ENCODE measurements around the gene TRAF4.

The TRAF4 gene

DNA sequence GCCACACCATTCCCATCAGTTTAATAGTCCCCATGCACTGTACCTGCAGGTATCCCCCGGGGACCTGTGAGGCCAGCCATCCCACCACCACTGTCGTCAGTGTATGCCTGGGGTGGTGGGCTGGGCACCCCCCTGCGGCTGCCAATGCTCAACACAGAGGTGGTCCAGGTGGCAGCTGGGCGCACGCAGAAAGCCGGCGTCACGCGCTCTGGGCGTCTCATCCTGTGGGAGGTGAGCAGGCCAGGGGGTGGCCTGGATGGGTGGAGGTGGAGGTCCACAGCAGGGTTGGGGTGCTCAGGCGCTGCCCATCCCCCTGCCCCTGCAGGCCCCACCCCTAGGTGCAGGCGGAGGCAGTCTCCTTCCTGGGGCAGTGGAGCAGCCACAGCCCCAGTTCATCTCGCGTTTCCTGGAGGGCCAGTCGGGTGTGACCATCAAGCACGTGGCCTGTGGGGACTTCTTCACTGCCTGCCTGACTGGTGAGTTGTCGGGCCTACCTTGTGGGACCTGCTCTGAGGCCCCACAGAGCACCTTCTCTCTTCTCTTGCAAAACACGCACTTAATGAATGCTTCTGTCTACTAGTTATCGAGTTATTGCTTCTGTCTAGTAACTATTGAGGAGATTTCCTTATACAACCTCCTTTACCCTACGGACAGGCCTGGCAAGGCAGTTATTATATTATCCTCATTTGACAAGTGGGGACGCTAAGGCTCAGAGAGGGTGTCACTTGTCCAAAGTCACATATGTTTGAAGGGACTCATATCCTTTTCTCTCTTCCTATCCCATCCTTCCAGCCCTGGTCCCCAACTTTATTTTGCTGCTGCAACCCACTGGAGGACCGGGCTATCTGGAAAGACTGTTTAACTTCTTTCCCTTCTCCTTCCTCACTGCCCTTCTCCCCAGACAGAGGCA, 5.8 kb upstream of the TRAF4 start:
- no peak for TF ChIP-seq EZH2 (IDR thresholded peaks at IDR 0.05; ENCODE audit: borderline replicate concordance, low read depth, low read length, severe bottlenecking)
- TF ChIP-seq, protein P1, sequence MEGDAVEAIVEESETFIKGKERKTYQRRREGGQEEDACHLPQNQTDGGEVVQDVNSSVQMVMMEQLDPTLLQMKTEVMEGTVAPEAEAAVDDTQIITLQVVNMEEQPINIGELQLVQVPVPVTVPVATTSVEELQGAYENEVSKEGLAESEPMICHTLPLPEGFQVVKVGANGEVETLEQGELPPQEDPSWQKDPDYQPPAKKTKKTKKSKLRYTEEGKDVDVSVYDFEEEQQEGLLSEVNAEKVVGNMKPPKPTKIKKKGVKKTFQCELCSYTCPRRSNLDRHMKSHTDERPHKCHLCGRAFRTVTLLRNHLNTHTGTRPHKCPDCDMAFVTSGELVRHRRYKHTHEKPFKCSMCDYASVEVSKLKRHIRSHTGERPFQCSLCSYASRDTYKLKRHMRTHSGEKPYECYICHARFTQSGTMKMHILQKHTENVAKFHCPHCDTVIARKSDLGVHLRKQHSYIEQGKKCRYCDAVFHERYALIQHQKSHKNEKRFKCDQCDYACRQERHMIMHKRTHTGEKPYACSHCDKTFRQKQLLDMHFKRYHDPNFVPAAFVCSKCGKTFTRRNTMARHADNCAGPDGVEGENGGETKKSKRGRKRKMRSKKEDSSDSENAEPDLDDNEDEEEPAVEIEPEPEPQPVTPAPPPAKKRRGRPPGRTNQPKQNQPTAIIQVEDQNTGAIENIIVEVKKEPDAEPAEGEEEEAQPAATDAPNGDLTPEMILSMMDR (IDR thresholded peaks at IDR 0.05; ENCODE audit: borderline replicate concordance, extremely low read depth, low read length, poor library complexity, severe bottlenecking) = no peak
- Histone ChIP-seq H3K27me3 (ENCODE audit: insufficient read depth, low read length, poor library complexity) (no peaks in the 10 kb centered on the region), H3K4me3 (ENCODE audit: low read depth in 1 of 2, low read length in 2 of 2) (no peak overlapping the region), H3K36me3 (ENCODE audit: insufficient read depth, low read length) (no peaks in the 10 kb centered on the region), H3K9me3 (ENCODE audit: insufficient read depth, low read length, severe bottlenecking) (no peaks in the 10 kb centered on the region), H2AFZ (ENCODE audit: low read depth, low read length) (no peak overlapping the region), H3K4me2 (ENCODE audit: insufficient read depth, low read length) (no peak overlapping the region), H3K9ac (ENCODE audit: low read depth, low read length) (no peak overlapping the region), H3K4me1 (ENCODE audit: insufficient read depth, low read length) (peaks cover 2% of the 10 kb centered on the region), H3K79me2 (ENCODE audit: insufficient read depth, low read length) (no peaks in the 10 kb centered on the region), H4K20me1 (ENCODE audit: insufficient read depth, low read length) (no peaks in the 10 kb centered on the region), H3K27ac (ENCODE audit: low read length) (no peak overlapping the region)
- DNase-seq = no peak
- ATAC-seq (ENCODE audit: insufficient read depth, low read depth) = no peak

DNA sequence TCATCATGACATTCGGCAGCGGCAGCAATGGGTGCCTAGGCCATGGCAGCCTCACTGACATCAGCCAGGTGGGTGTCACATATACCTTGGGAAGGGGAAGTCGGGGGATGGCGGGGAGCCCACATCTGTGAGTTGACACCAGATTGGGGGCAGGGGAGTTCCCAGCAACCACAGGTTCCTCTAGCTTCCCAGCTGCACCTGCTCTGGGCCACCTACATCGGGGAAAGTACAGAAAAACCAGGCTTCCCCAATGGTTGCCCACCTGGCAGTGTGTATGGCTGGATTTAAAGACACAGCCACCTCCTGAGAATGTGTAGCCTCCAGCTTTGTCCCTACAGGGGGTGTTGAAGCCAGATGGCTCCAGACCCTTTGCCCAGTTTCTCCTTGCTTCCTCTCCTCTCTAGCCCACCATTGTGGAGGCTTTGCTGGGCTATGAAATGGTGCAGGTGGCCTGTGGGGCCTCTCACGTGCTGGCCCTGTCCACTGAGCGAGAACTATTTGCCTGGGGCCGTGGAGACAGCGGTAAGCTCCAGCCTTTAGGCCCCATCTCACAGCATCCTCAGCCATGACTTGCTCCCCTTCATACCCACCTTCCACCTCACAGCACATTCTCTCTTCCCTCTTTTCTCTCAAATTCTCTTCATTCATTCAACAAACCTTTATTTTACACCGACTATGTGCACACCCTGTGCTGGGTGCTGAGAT, 5.0 kb upstream of the TRAF4 start:
- no peaks in the 10 kb centered on the region for H3K36me3 ChIP-seq (ENCODE audit: insufficient read depth, low read length)
- H3K9ac ChIP-seq (ENCODE audit: low read depth, low read length) = no peak overlapping the region
- no peaks in the 10 kb centered on the region for H3K27me3 ChIP-seq (ENCODE audit: insufficient read depth, low read length, poor library complexity)
- H3K4me3 ChIP-seq (ENCODE audit: low read depth in 1 of 2, low read length in 2 of 2) = no peak overlapping the region
- DNase-seq (peak; percentile 37), ATAC-seq (ENCODE audit: insufficient read depth, low read depth) (peak; percentile 8; the same call in 1 of the 3 replicates)
- H3K27ac ChIP-seq (ENCODE audit: low read length) = no peak overlapping the region
- no peak for TF ChIP-seq EZH2 (IDR thresholded peaks at IDR 0.05; ENCODE audit: borderline replicate concordance, low read depth, low read length, severe bottlenecking)
- TF ChIP-seq, protein P1 (IDR thresholded peaks at IDR 0.05; ENCODE audit: borderline replicate concordance, extremely low read depth, low read length, poor library complexity, severe bottlenecking) = no peak
- no peaks in the 10 kb centered on the region for H3K79me2 ChIP-seq (ENCODE audit: insufficient read depth, low read length)
- H4K20me1 ChIP-seq (ENCODE audit: insufficient read depth, low read length) = no peaks in the 10 kb centered on the region
- no peak overlapping the region for H3K4me2 ChIP-seq (ENCODE audit: insufficient read depth, low read length)
- H3K4me1 ChIP-seq (ENCODE audit: insufficient read depth, low read length) = peaks cover 8% of the 10 kb centered on the region
- no peak overlapping the region for H2AFZ ChIP-seq (ENCODE audit: low read depth, low read length)
- no peaks in the 10 kb centered on the region for H3K9me3 ChIP-seq (ENCODE audit: insufficient read depth, low read length, severe bottlenecking)

DNA sequence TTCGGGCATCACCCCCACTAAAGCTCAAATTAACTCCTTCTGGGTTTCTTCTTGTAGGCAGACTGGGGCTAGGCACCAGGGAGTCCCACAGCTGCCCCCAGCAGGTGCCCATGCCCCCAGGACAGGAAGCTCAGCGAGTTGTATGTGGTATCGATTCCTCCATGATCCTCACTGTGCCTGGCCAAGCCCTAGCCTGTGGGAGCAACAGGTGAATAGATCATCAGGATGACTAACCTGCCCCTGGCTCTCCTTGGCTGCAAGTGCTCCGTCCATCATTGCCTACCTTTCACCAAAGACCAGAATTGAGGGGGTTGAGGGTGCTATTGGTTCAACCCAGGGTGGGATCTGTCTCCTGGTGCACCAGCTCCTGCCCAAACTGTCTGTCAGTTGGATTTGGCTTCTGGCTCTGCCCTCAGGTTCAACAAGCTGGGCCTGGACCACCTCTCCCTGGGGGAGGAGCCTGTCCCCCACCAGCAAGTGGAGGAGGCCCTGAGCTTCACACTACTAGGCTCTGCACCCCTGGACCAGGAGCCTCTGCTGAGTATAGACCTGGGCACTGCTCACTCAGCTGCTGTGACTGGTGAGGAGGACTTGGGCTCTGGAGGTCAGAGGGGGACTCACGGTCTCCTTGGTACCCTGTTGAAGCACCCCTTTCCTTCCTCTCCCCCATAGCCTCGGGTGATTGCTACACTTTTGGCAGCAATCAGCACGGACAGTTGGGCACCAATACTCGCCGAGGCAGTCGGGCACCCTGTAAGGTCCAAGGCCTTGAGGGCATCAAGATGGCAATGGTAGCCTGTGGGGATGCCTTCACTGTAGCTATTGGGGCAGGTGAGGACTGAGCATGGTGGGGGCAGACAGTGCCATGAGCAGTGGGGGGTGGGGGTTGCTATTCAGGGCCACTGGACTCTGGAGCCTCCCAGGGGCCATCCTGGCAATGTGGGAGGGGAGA, 3.1 kb upstream of the TRAF4 start:
- H3K9me3 ChIP-seq (ENCODE audit: insufficient read depth, low read length, severe bottlenecking) = no peaks in the 10 kb centered on the region
- H3K36me3 ChIP-seq (ENCODE audit: insufficient read depth, low read length) = peaks cover 2% of the 10 kb centered on the region; the same call in 1 of the 2 replicates
- ATAC-seq (ENCODE audit: insufficient read depth, low read depth) (no peak), DNase-seq (no peak)
- H2AFZ ChIP-seq (ENCODE audit: low read depth, low read length) = no peak overlapping the region
- peaks cover 19% of the 10 kb centered on the region for H3K4me1 ChIP-seq (ENCODE audit: insufficient read depth, low read length)
- no peak overlapping the region for H3K4me2 ChIP-seq (ENCODE audit: insufficient read depth, low read length)
- H4K20me1 ChIP-seq (ENCODE audit: insufficient read depth, low read length) = peaks cover 11% of the 10 kb centered on the region
- no peaks in the 10 kb centered on the region for H3K27me3 ChIP-seq (ENCODE audit: insufficient read depth, low read length, poor library complexity)
- no peak overlapping the region for H3K4me3 ChIP-seq (ENCODE audit: low read depth in 1 of 2, low read length in 2 of 2)
- H3K79me2 ChIP-seq (ENCODE audit: insufficient read depth, low read length) = peaks cover 17% of the 10 kb centered on the region
- TF ChIP-seq EZH2 (IDR thresholded peaks at IDR 0.05; ENCODE audit: borderline replicate concordance, low read depth, low read length, severe bottlenecking) = no peak
- TF ChIP-seq, protein P1 (IDR thresholded peaks at IDR 0.05; ENCODE audit: borderline replicate concordance, extremely low read depth, low read length, poor library complexity, severe bottlenecking) = no peak
- H3K27ac ChIP-seq (ENCODE audit: low read length) = no peak overlapping the region
- no peak overlapping the region for H3K9ac ChIP-seq (ENCODE audit: low read depth, low read length)

All from DND-41 (cell line).